ENCODE data around the gene PLEKHH3. TPM values are rescaled to one million over a fixed set of nuclear protein-coding genes. Genes with fewer than 3 reads are reported as not detected.

The PLEKHH3 gene
- total RNA-seq, 1 donor from 2014 or later = 19.1 TPM

GRCh38 chr17:42673885-42674754 is 2.7 kb downstream of the PLEKHH3 start:
- TF ChIP-seq CTCF (conservative IDR thresholded peaks at IDR 0.05; ENCODE audit: low read depth, low read length) = peak; percentile 48
- peak overlapping the region; percentile 96 for H3K4me3 ChIP-seq (ENCODE audit: low read depth, low read length)
- DNase-seq (ENCODE audit: low read depth) = no peak

GRCh38 chr17:42673266-42673884 is 3.4 kb downstream of the PLEKHH3 start:
- H3K4me3 ChIP-seq (ENCODE audit: low read depth, low read length) = no peak overlapping the region
- DNase-seq (ENCODE audit: low read depth) = no peak
- no peak for TF ChIP-seq CTCF (conservative IDR thresholded peaks at IDR 0.05; ENCODE audit: low read depth, low read length)

DNA sequence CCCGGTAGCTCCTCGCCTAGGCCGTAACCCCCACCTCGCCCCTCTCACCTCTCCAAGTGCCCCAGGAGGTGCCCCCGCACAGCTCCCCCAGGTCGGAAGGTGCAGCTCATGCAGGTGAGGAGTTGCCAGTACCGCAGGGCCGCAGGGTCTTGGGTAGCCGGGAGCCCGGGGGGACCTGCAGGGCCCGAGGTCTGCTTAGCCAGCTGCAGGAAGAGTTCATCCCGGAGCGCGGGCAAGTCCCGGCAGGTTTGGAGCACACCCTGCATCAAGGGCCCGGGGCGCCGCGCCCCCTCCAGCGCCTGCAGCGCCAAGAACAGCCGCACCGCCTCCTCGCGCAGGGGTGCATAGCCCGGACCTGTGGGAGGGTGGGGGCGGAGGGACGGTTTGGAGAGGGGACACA is 4.8 kb downstream of the PLEKHH3 start:
- TF ChIP-seq CTCF (conservative IDR thresholded peaks at IDR 0.05; ENCODE audit: low read depth, low read length) = no peak
- DNase-seq (ENCODE audit: low read depth) = no peak
- no peak overlapping the region for H3K4me3 ChIP-seq (ENCODE audit: low read depth, low read length)

GRCh38 chr17:42670789-42671657 is 5.8 kb downstream of the PLEKHH3 start:
- no peak for DNase-seq (ENCODE audit: low read depth)
- H3K4me3 ChIP-seq (ENCODE audit: low read depth, low read length) = no peak overlapping the region
- no peak for TF ChIP-seq CTCF (conservative IDR thresholded peaks at IDR 0.05; ENCODE audit: low read depth, low read length)

DNA sequence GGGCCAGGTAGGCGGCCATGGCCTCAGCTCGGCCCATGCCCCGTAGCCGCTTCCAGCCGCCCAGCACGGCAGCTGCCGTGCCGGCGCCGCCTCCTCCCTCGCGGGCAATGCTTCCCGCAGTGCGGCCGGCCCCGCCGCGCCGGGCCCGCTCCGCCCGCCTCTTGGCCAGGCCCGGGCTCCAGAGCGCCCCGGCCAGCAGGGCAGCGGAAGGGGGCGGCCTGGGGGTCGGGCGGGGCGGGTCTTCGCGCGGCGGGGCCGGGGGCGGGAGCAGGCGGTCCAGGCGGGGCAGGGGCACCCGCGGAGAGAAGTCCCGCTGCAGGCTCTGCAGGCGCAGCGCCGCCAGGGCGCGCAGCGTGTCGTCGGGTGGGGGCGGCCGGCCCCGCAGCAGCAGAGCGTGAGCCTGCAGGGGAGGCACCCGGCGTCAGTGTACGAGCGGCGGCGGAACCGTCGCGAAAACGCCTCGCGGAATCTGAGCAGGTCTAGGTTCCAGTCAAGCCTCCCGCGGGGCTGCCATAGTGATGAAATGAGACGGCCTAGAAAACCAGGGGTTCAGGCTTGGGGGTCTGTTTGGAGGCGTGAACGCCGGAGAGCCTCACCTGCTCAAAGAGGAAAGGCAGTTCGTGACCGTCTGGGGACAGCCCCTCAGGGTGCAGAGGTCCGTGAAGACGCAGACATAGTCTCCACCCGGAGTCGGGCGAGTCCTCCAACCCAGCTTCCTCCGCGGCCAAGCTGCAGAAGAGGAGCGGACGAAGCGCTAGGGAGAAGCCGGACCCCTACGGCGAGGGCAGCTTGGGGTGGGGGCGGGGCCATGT is 6.6 kb downstream of the PLEKHH3 start:
- TF ChIP-seq CTCF (conservative IDR thresholded peaks at IDR 0.05; ENCODE audit: low read depth, low read length) = no peak
- no peak for DNase-seq (ENCODE audit: low read depth)

DNA sequence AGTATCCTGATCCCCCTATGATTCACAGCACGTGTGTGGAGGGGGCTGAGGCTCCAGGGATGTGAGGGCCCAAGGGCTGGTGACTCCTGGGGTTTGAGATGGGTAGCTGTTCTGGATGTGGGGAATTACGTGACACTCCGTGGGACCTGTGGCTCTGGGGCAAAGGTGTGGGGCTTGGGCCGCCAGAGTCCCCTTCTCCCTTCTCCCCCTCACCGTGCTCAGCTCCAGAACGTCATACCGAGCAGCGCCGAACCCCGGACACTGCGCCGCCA is 7.2 kb downstream of the PLEKHH3 start:
- no peak for TF ChIP-seq CTCF (conservative IDR thresholded peaks at IDR 0.05; ENCODE audit: low read depth, low read length)
- no peak overlapping the region for H3K4me3 ChIP-seq (ENCODE audit: low read depth, low read length)
- DNase-seq (ENCODE audit: low read depth) = no peak

More for the DNA sequence above, 6.6 kb downstream of the PLEKHH3 start:
- H3K4me3 ChIP-seq (ENCODE audit: low read depth, low read length) = no peak overlapping the region
